H9 (cell line): ENCODE measurements around the gene OGA. TPM values are rescaled to one million over a fixed set of nuclear protein-coding genes. Genes with fewer than 3 reads are reported as not detected.

Experiments
- DNase-seq: peaks from one replicate; pipeline ENCODE4 v3.0.0-alpha.2; 2017
- H2AFZ ChIP-seq: one replicate; pipeline ENCODE4 v1.6.1; 2013; ENCODE audit warnings: mild to moderate bottlenecking, low read length, control low read depth, moderate library complexity
- H2AK5ac ChIP-seq: 2 replicates; pipeline ENCODE4 v1.6.1; 2013; ENCODE audit warnings: low read length, control low read depth, mixed read lengths; ENCODE audit not compliant: insufficient read length
- H2BK120ac ChIP-seq: one replicate; pipeline ENCODE4 v1.6.1; 2013; ENCODE audit warnings: low read depth, mild to moderate bottlenecking, low read length, control low read depth, inconsistent platforms; ENCODE audit not compliant: poor library complexity, severe bottlenecking
- H2BK12ac ChIP-seq: 2 replicates; pipeline ENCODE4 v1.6.1; 2013; ENCODE audit warnings: low read length, control low read depth, mixed read lengths, low read depth; ENCODE audit not compliant: insufficient read length
- H2BK15ac ChIP-seq: 2 replicates; pipeline ENCODE4 v1.6.1; 2013; ENCODE audit warnings: low read depth, low read length, control low read depth
- H2BK20ac ChIP-seq: one replicate; pipeline ENCODE4 v1.6.1; 2013; ENCODE audit warnings: low read depth, mild to moderate bottlenecking, low read length, control low read depth, inconsistent platforms; ENCODE audit not compliant: poor library complexity, severe bottlenecking
- H2BK5ac ChIP-seq: 2 replicates; pipeline ENCODE4 v1.6.1; 2013; ENCODE audit warnings: low read length, control low read depth, mixed read lengths; ENCODE audit not compliant: insufficient read length
- H3K14ac ChIP-seq: 2 replicates; pipeline ENCODE4 v1.6.1; 2013; ENCODE audit warnings: low read length, control low read depth; ENCODE audit not compliant: insufficient read depth
- H3K18ac ChIP-seq: 2 replicates; pipeline ENCODE4 v1.6.1; 2013; ENCODE audit warnings: low read depth, mild to moderate bottlenecking, mixed read lengths, low read length, control low read depth; ENCODE audit not compliant: insufficient read length
- H3K23ac ChIP-seq: 2 replicates; pipeline ENCODE4 v1.6.1; 2013; ENCODE audit warnings: low read length, control low read depth, mixed read lengths, low read depth; ENCODE audit not compliant: insufficient read length
- H3K23me2 ChIP-seq: 2 replicates; pipeline ENCODE4 v1.6.1; 2013; ENCODE audit warnings: low read depth, mild to moderate bottlenecking, mixed read lengths, low read length, control low read depth; ENCODE audit not compliant: insufficient read length, poor library complexity, severe bottlenecking
- H3K27ac ChIP-seq: 2 replicates; pipeline ENCODE4 v1.5.1; 2013; ENCODE audit warnings: low read length, control low read depth, mixed read lengths, low read depth; ENCODE audit not compliant: insufficient read length
- H3K27me3 ChIP-seq: 2 replicates; pipeline ENCODE4 v1.6.1; 2013; ENCODE audit warnings: low read length, control low read depth, inconsistent platforms; ENCODE audit not compliant: insufficient read depth
- H3K4ac ChIP-seq: 2 replicates; pipeline ENCODE4 v1.6.1; 2013; ENCODE audit warnings: low read depth, mild to moderate bottlenecking, control low read depth, inconsistent platforms, low read length, moderate library complexity
- H3K4me1 ChIP-seq: 2 replicates; pipeline ENCODE4 v1.6.1; 2013; ENCODE audit warnings: low read length, control low read depth, inconsistent platforms; ENCODE audit not compliant: insufficient read depth
- H3K4me2 ChIP-seq: 2 replicates; pipeline ENCODE4 v1.6.1; 2013; ENCODE audit warnings: low read length, control low read depth, mixed read lengths; ENCODE audit not compliant: insufficient read length, insufficient read depth
- H3K56ac ChIP-seq: 2 replicates; pipeline ENCODE4 v1.6.1; 2013; ENCODE audit warnings: low read depth, mild to moderate bottlenecking, mixed read lengths, low read length, control low read depth; ENCODE audit not compliant: insufficient read length
- H3K79me1 ChIP-seq: 2 replicates; pipeline ENCODE4 v1.6.1; 2013; ENCODE audit warnings: low read depth, mild to moderate bottlenecking, moderate library complexity, low read length, control low read depth, inconsistent platforms; ENCODE audit not compliant: insufficient read depth, poor library complexity, severe bottlenecking
- H3K79me2 ChIP-seq: 2 replicates; pipeline ENCODE4 v1.6.1; 2013; ENCODE audit warnings: low read length, control low read depth, inconsistent platforms; ENCODE audit not compliant: insufficient read depth
- H3K9ac ChIP-seq: 2 replicates; pipeline ENCODE4 v1.6.1; 2013; ENCODE audit warnings: low read length, control low read depth, mixed read lengths; ENCODE audit not compliant: insufficient read length; ENCODE audit errors: extremely low read depth
- H3K9me3 ChIP-seq: one replicate; pipeline ENCODE4 v1.6.1; 2013; ENCODE audit warnings: low read depth, low read length, inconsistent platforms; ENCODE audit not compliant: control insufficient read depth
- H3T11ph ChIP-seq: one replicate; pipeline ENCODE4 v1.6.1; 2013; ENCODE audit warnings: mild to moderate bottlenecking, low read length, control low read depth, inconsistent platforms
- H4K20me1 ChIP-seq: one replicate; pipeline ENCODE4 v1.6.1; 2013; ENCODE audit not compliant: control insufficient read depth, insufficient read length, insufficient read depth
- H4K5ac ChIP-seq: 2 replicates; pipeline ENCODE4 v1.6.1; 2013; ENCODE audit warnings: low read depth, mild to moderate bottlenecking, mixed read lengths, low read length, control low read depth; ENCODE audit not compliant: insufficient read length
- H4K8ac ChIP-seq: replicated peaks from 2 replicates; pipeline ENCODE4 v1.6.1; 2013; ENCODE audit warnings: low read length, control low read depth, mixed read lengths, low read depth; ENCODE audit not compliant: insufficient read length
- H4K91ac ChIP-seq: 2 replicates; pipeline ENCODE4 v1.6.1; 2013; ENCODE audit warnings: low read depth, mild to moderate bottlenecking, moderate library complexity, mixed read lengths, low read length, control low read depth; ENCODE audit not compliant: insufficient read length
- H3K27ac Mint-ChIP-seq, 3 experiments: 2 replicates in 2 of 3; 3 replicates in 1 of 3; pipeline ENCODE4 v1.8.0; 2020 to 2021; ENCODE audit warnings: mixed read lengths in 3 of 3, mild to moderate bottlenecking in 1 of 3, moderate library complexity in 1 of 3
- H3K27me3 Mint-ChIP-seq: 2 replicates; pipeline ENCODE4 v1.8.0; 2021; ENCODE audit warnings: low read depth, mild to moderate bottlenecking, moderate library complexity, mixed read lengths
- H3K36me3 Mint-ChIP-seq, 3 experiments: 2 replicates in 2 of 3; 3 replicates in 1 of 3; pipeline ENCODE4 v1.8.0; 2020 to 2021; ENCODE audit warnings: low read depth in 3 of 3, mixed read lengths in 3 of 3; ENCODE audit not compliant: insufficient read depth in 1 of 3
- H3K4me1 Mint-ChIP-seq, 2 experiments: 2 replicates each; pipeline ENCODE4 v1.8.0; 2020; ENCODE audit warnings: mixed read lengths in 2 of 2
- H3K4me3 Mint-ChIP-seq, 2 experiments: 2 replicates in 1 of 2; 3 replicates in 1 of 2; pipeline ENCODE4 v1.8.0; 2020 to 2021; ENCODE audit warnings: mild to moderate bottlenecking in 2 of 2, mixed read lengths in 2 of 2, moderate library complexity in 1 of 2
- H3K9me3 Mint-ChIP-seq, 2 experiments: 2 replicates in 1 of 2; 3 replicates in 1 of 2; pipeline ENCODE4 v1.8.0; 2020; ENCODE audit warnings: mild to moderate bottlenecking in 2 of 2, mixed read lengths in 2 of 2, moderate library complexity in 1 of 2
- CTCF ChIP-seq: fragments of 200-600 bp; sonication (generic); conservative IDR thresholded peaks from 3 replicates; pipeline ENCODE4 v1.8.0; 2021; ENCODE audit warnings: antibody characterized with exemption, mild to moderate bottlenecking
- WGBS: extraction: QIAGEN DNeasy Blood & Tissue Kit; methylation state at CpG from one replicate; pipeline ENCODE4 v1.1.7; 2013; ENCODE audit warnings: missing lambda C conversion rate, low lambda C conversion rate, mixed read lengths; ENCODE audit not compliant: insufficient read length; ENCODE audit errors: extremely low coverage; 5-methylcytosine and 5-hydroxymethylcytosine counted together
- total RNA-seq: library from RNA; stranded (reverse); gene quantifications from 2 replicates; pipeline ENCODE4 v1.2.1, GENCODE V29; 2021

The OGA gene
- total RNA-seq, 1 experiment from 2014 or later = 125 TPM

GRCh38 chr10:101767966-101768790 is 50.1 kb downstream of the OGA start:
- no peak overlapping the region for H3K27ac ChIP-seq
- H2BK20ac ChIP-seq = no peak overlapping the region
- H3K23ac ChIP-seq = no peak overlapping the region
- Mint-ChIP-seq H3K4me3 (no peak overlapping the region; a peak in 1 of 5 replicates), H3K27me3 (peaks cover 33% of the 10 kb centered on the region), H3K9me3 (no peaks in the 10 kb centered on the region), H3K36me3 (peaks cover 0 to 5% (median 0%) of the 10 kb centered on the region in 3 experiments; a peak in 3 of 7 replicates), H3K4me1 (peaks cover 19 to 29% of the 10 kb centered on the region in 2 experiments), H3K27ac (no peak overlapping the region)
- H3K4me2 ChIP-seq = no peak overlapping the region
- no peak overlapping the region for H4K5ac ChIP-seq
- H2BK120ac ChIP-seq = no peak overlapping the region
- H3K79me2 ChIP-seq = no peaks in the 10 kb centered on the region
- no peaks in the 10 kb centered on the region for H3K23me2 ChIP-seq
- H2BK12ac ChIP-seq = no peak overlapping the region
- H2AFZ ChIP-seq = no peak overlapping the region
- H4K20me1 ChIP-seq = no peaks in the 10 kb centered on the region
- H3K27me3 ChIP-seq = peaks cover 10% of the 10 kb centered on the region; the same call in 1 of the 2 replicates
- no peaks in the 10 kb centered on the region for H3K9me3 ChIP-seq
- peaks cover 7% of the 10 kb centered on the region; the same call in 1 of the 2 replicates for H3K4me1 ChIP-seq
- no peak overlapping the region for H4K91ac ChIP-seq
- no peaks in the 10 kb centered on the region for H3K79me1 ChIP-seq
- H3K14ac ChIP-seq = no peak overlapping the region
- WGBS = no CpG with 5 or more reads among the region's 14 CpGs
- H3K56ac ChIP-seq = no peak overlapping the region
- no peak overlapping the region for H3T11ph ChIP-seq
- no peak overlapping the region for H3K4ac ChIP-seq
- no peak overlapping the region for H3K9ac ChIP-seq
- H2AK5ac ChIP-seq = no peak overlapping the region
- DNase-seq = no peak
- H2BK5ac ChIP-seq = no peak overlapping the region
- no peak overlapping the region for H2BK15ac ChIP-seq
- H3K18ac ChIP-seq = no peak overlapping the region
- no peak overlapping the region for H4K8ac ChIP-seq
- TF ChIP-seq CTCF = no peak
